GM12872 (cell line): ENCODE data around the gene DST.

Source experiments
- CTCF ChIP-seq: IDR thresholded peaks from 3 replicates; pipeline ENCODE4 v1.5.1; 2011; ENCODE audit warnings: low read depth, mild to moderate bottlenecking, low read length, moderate library complexity; ENCODE audit not compliant: insufficient read depth

The DST gene

GRCh38 chr6:56495654-56496053 lies 147.0 kb downstream of the DST start:
- TF ChIP-seq CTCF = no peak

GRCh38 chr6:56491606-56492328 lies 150.9 kb downstream of the DST start:
- TF ChIP-seq CTCF = no peak

- TF ChIP-seq CTCF = no peak
Observed at GRCh38 chr6:56490993-56491392, 151.7 kb downstream of the DST start.

- no peak for TF ChIP-seq CTCF
Observed at GRCh38 chr6:56489559-56489958, 153.1 kb downstream of the DST start.

GRCh38 chr6:56488281-56488680 lies 154.4 kb downstream of the DST start:
- TF ChIP-seq CTCF = no peak

GRCh38 chr6:56486681-56487080 lies 156.0 kb downstream of the DST start:
- TF ChIP-seq CTCF = no peak

- TF ChIP-seq CTCF = no peak
Observed at GRCh38 chr6:56484669-56485068, 158.0 kb downstream of the DST start.
